ENCODE data around the gene DLGAP4. TPM values are rescaled to one million over a fixed set of nuclear protein-coding genes. Genes with fewer than 3 reads are reported as not detected.

Gene DLGAP4
- total and polyA plus RNA-seq, 10 of the 15 experiments (the other 5 are each of a cell fraction or from before 2014, with no cell fraction given), result 0.42 to 43.3 (median 19.0) TPM

GRCh38 chr20:36421641-36422040 lies 115.5 kb downstream of the DLGAP4 start:
- no peak for ATAC-seq
- H3K4me1 ChIP-seq (ENCODE audit: control insufficient read depth, insufficient read depth, low read length), result no peaks in the 10 kb centered on the region
- no peaks in the 10 kb centered on the region for H3K9me3 ChIP-seq (replicated peaks; ENCODE audit: control insufficient read depth, insufficient read depth, low read length)
- no peak overlapping the region for H3K4me3 ChIP-seq
- H3K4me2 ChIP-seq (ENCODE audit: control insufficient read depth, insufficient read depth), result no peak overlapping the region
- ChIA-PET CTCF (no interaction called here), SMC1A (ENCODE audit: uncharacterized antibody, unreplicated experiment) (no interaction called here), RAD21 (ENCODE audit: unreplicated experiment) (no interaction called here), POLR2A (no interaction called here)
- no peaks in the 10 kb centered on the region for H4K20me1 ChIP-seq (ENCODE audit: control insufficient read depth, insufficient read depth)
- H3K27me3 ChIP-seq (replicated peaks in 1 of 2; ENCODE audit: control insufficient read depth in 2 of 2, insufficient read depth in 2 of 2, low read length in 1 of 2), result peaks cover 0 to 3% of the 10 kb centered on the region in 2 experiments; a peak in 1 of 4 replicates
- no TSS peak for BruUV-seq (replicated peaks)
- H3K27ac ChIP-seq (ENCODE audit: control insufficient read depth, insufficient read depth), result no peak overlapping the region
- DNase-seq (ENCODE audit: low read depth, low spot score), result no peak
- no peak overlapping the region for H2AFZ ChIP-seq (ENCODE audit: control insufficient read depth, low read depth, low read length)
- H3K79me2 ChIP-seq (ENCODE audit: control insufficient read depth, insufficient read depth, low read length), result no peaks in the 10 kb centered on the region
- in situ Hi-C loops (cut with MboI), result no loop called here
- no peak for FAIRE-seq
- H3K36me3 ChIP-seq (ENCODE audit: control insufficient read depth in 2 of 2, insufficient read depth in 2 of 2, low read length in 1 of 2), result no peaks in the 10 kb centered on the region
- WGBS (ENCODE audit: insufficient coverage, insufficient replicate concordance, low lambda C conversion rate, missing lambda C conversion rate), result 52% methylated on average over 13 of the region's 13 CpGs
- intact Hi-C loops (cut with micrococcal nuclease; ENCODE audit: unreplicated experiment), result no loop called here
- no peak overlapping the region for H3K9ac ChIP-seq (ENCODE audit: control insufficient read depth, insufficient read depth, low read length)
- TF ChIP-seq HDAC2 (IDR thresholded peaks at IDR 0.05) (no peak), PBX3 (IDR thresholded peaks at IDR 0.05; ENCODE audit: insufficient replicate concordance, low read depth, low read length) (no peak), E2F8 (IDR thresholded peaks at IDR 0.05; ENCODE audit: low read depth, partially characterized antibody) (no peak), PAX8 (IDR thresholded peaks at IDR 0.05) (no peak), ZBTB33 (IDR thresholded peaks at IDR 0.05) (no peak), NFIC (IDR thresholded peaks at IDR 0.05; ENCODE audit: low read depth, low read length) (no peak), E4F1 (IDR thresholded peaks at IDR 0.05; ENCODE audit: borderline replicate concordance, partially characterized antibody) (no peak), NKRF (conservative IDR thresholded peaks at IDR 0.05) (no peak), RCOR1 (conservative IDR thresholded peaks at IDR 0.05; ENCODE audit: low read depth, low read length) (no peak)

All from GM12878 (cell line).